DND-41 (cell line): Measurements from ENCODE around the gene PCLAF.

Experiments used
- CTCF ChIP-seq: IDR thresholded peaks from 2 replicates; pipeline ENCODE4 v1.5.1; 2012; ENCODE audit warnings: borderline replicate concordance, low read length, moderate library complexity, mild to moderate bottlenecking; ENCODE audit not compliant: poor library complexity, severe bottlenecking; ENCODE audit errors: extremely low read depth
- EZH2 ChIP-seq: IDR thresholded peaks from 3 replicates; pipeline ENCODE4 v1.6.1; 2012; ENCODE audit warnings: borderline replicate concordance, low read depth, mild to moderate bottlenecking, moderate library complexity, low read length, inconsistent platforms; ENCODE audit not compliant: severe bottlenecking

GRCh38 chr15:64430000-64430735 is 48.9 kb upstream of the PCLAF start:
- no peak for TF ChIP-seq EZH2
- TF ChIP-seq CTCF = no peak
